Gastrocnemius medialis (tissue), 4 donors: ENCODE measurements around the gene PLCXD1.

Experiments
- POLR2A ChIP-seq, 2 donors: fragments of 450-650 bp; IDR thresholded peaks; one replicate each; pipeline ENCODE4 v1.6.1; 2017; ENCODE audit warnings: antibody characterized with exemption in 2 of 2, mild to moderate bottlenecking in 2 of 2, moderate library complexity in 2 of 2
- TF ChIP-seq, protein P1 (sequence below), 5 experiments: fragments of 450-650 bp in 3 of 5; fragments of 200-600 bp in 2 of 5; sonication (generic) in 2 of 5; IDR thresholded peaks in 4 of 5; conservative IDR thresholded peaks in 1 of 5; 1 replicate in 4 of 5; 2 replicates in 1 of 5; pipeline ENCODE4 v1.5.1; 2016 to 2019; ENCODE audit warnings: antibody characterized with exemption in 5 of 5, mild to moderate bottlenecking in 3 of 5, moderate library complexity in 3 of 5

GRCh38 chrX:318739-319578, 37.8 kb downstream of the PLCXD1 start, which contains the start of gene GTPBP6:
- TF ChIP-seq, protein P1, sequence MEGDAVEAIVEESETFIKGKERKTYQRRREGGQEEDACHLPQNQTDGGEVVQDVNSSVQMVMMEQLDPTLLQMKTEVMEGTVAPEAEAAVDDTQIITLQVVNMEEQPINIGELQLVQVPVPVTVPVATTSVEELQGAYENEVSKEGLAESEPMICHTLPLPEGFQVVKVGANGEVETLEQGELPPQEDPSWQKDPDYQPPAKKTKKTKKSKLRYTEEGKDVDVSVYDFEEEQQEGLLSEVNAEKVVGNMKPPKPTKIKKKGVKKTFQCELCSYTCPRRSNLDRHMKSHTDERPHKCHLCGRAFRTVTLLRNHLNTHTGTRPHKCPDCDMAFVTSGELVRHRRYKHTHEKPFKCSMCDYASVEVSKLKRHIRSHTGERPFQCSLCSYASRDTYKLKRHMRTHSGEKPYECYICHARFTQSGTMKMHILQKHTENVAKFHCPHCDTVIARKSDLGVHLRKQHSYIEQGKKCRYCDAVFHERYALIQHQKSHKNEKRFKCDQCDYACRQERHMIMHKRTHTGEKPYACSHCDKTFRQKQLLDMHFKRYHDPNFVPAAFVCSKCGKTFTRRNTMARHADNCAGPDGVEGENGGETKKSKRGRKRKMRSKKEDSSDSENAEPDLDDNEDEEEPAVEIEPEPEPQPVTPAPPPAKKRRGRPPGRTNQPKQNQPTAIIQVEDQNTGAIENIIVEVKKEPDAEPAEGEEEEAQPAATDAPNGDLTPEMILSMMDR (IDR thresholded peaks at IDR 0.05 in 4 of 5, conservative IDR thresholded peaks at IDR 0.05 in 1 of 5) = peak in 3 of 5 experiments; percentile 17 to 26 (median 21)
- peak; percentile 65 to 82 for TF ChIP-seq POLR2A (IDR thresholded peaks at IDR 0.05)
